Common myeloid progenitor, CD34-positive (primary cell): ENCODE data around the gene PARP16.
"Not testable (repeated sequence)": the region's sequence is repeated elsewhere in the genome, so short reads cannot be mapped to it uniquely, and the experiment has no call there.

Experiments used
- CTCF ChIA-PET: fragments of 350-600 bp; sonication (Branson Sonifier 250); formaldehyde crosslinking; loops from one replicate; lab custom pipeline; 2021; ENCODE audit warnings: antibody characterized with exemption; lab: Charles Lee
- POLR2A ChIA-PET: fragments of 350-600 bp; sonication (Branson Sonifier 250); formaldehyde crosslinking; loops from one replicate; lab custom pipeline; 2021; ENCODE audit warnings: antibody characterized with exemption; lab: Charles Lee
- DNase-seq, 3 donors: peaks; one replicate each; pipeline versions ENCODE4 v3.0.0 to v3.0.0-alpha.2; 2013
- H3K27ac ChIP-seq, 2 experiments: 1 replicate in 1 of 2; 2 replicates in 1 of 2; pipeline ENCODE4 v1.7.0; 2013; ENCODE audit warnings: inconsistent platforms in 2 of 2, low read length in 2 of 2, mild to moderate bottlenecking in 2 of 2, low read depth in 1 of 2, moderate library complexity in 1 of 2; ENCODE audit not compliant: severe bottlenecking in 2 of 2, insufficient read depth in 1 of 2, poor library complexity in 1 of 2
- H3K27me3 ChIP-seq, 5 experiments: replicated peaks in 2 of 5; 1 replicate in 3 of 5; 2 replicates in 2 of 5; pipeline versions ENCODE4 v1.6.1 to v1.7.0; 2013; ENCODE audit warnings: low read length in 4 of 5, mild to moderate bottlenecking in 2 of 5, moderate library complexity in 2 of 5, inconsistent platforms in 1 of 5; ENCODE audit not compliant: insufficient read depth in 5 of 5, control insufficient read depth in 4 of 5
- H3K36me3 ChIP-seq, 4 experiments: 1 replicate in 2 of 4; 2 replicates in 2 of 4; pipeline versions ENCODE4 v1.6.1 to v1.7.0; 2013; ENCODE audit warnings: low read length in 3 of 4, control low read depth in 1 of 4, mild to moderate bottlenecking in 1 of 4; ENCODE audit not compliant: control insufficient read depth in 4 of 4, insufficient read depth in 4 of 4
- H3K4me1 ChIP-seq, 4 experiments: 1 replicate in 3 of 4; 2 replicates in 1 of 4; pipeline versions ENCODE4 v1.6.1 to v1.7.1; 2013; ENCODE audit warnings: low read length in 3 of 4, mild to moderate bottlenecking in 3 of 4, control low read depth in 1 of 4, inconsistent platforms in 1 of 4, moderate library complexity in 1 of 4; ENCODE audit not compliant: control insufficient read depth in 4 of 4, insufficient read depth in 4 of 4; ENCODE audit errors: control extremely low read depth in 1 of 4
- H3K4me3 ChIP-seq, 7 experiments: 1 replicate in 4 of 7; 2 replicates in 3 of 7; pipeline versions ENCODE4 v1.5.1 to v1.7.0; 2013; ENCODE audit warnings: mild to moderate bottlenecking in 7 of 7, low read length in 6 of 7, moderate library complexity in 6 of 7, inconsistent platforms in 2 of 7, low read depth in 2 of 7, control low read depth in 1 of 7; ENCODE audit not compliant: insufficient read depth in 4 of 7, control insufficient read depth in 1 of 7; ENCODE audit errors: extremely low read depth in 1 of 7
- H3K9me3 ChIP-seq, 5 experiments: 1 replicate in 4 of 5; 2 replicates in 1 of 5; pipeline versions ENCODE4 v1.6.1 to v1.7.1; 2013; ENCODE audit warnings: low read length in 4 of 5, mild to moderate bottlenecking in 2 of 5, inconsistent platforms in 1 of 5, low read depth in 1 of 5, moderate library complexity in 1 of 5; ENCODE audit not compliant: control insufficient read depth in 4 of 5, insufficient read depth in 2 of 5; ENCODE audit errors: control extremely low read depth in 1 of 5
- WGBS: methylation state at CpG from one replicate; pipeline ENCODE4 v1.1.5; 2013; ENCODE audit not compliant: insufficient coverage; 5-methylcytosine and 5-hydroxymethylcytosine counted together

Gene PARP16

DNA sequence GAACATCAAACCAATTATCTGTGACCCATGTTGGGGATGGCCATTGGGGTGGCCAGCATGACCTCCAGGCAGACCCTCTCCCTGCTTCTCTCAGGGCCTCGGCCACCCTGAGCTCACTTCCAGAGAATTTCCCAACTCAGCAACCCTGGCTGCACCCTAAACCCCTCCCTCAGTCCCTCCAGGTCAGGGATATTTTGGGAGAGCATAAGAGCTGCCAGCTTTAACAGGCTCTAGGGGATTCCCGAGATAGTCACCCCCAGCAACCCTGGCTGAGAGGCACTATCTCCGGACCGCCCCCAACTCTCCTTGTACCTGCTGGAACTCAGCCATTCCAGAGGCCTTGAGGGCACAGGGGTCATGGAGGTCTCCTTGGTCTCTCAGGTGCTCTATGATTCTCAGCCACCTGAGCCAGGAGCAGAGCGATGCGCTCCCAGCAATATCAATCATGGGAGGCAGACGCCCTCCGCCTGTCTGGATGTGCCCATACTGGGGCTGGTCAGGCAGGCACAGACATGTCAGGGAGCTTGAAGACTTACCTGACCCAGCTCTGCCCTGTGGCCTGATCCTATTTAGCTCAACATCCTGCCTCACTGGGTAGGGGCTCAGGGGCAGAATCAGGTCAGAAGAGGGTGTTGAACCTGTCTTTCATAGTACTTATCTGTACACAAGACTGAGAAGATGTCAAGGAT lies 40.5 kb downstream of the PARP16 start:
- ChIA-PET POLR2A (no interaction called here), CTCF (interaction anchor here (0.5 to 3.8 kb wide), 8 partner anchors 8 to 56 kb away, joined by 3 to 19 read pairs (median 4); partner anchors contain the start of gene CILP)
- no peak overlapping the region for H3K27ac ChIP-seq

DNA sequence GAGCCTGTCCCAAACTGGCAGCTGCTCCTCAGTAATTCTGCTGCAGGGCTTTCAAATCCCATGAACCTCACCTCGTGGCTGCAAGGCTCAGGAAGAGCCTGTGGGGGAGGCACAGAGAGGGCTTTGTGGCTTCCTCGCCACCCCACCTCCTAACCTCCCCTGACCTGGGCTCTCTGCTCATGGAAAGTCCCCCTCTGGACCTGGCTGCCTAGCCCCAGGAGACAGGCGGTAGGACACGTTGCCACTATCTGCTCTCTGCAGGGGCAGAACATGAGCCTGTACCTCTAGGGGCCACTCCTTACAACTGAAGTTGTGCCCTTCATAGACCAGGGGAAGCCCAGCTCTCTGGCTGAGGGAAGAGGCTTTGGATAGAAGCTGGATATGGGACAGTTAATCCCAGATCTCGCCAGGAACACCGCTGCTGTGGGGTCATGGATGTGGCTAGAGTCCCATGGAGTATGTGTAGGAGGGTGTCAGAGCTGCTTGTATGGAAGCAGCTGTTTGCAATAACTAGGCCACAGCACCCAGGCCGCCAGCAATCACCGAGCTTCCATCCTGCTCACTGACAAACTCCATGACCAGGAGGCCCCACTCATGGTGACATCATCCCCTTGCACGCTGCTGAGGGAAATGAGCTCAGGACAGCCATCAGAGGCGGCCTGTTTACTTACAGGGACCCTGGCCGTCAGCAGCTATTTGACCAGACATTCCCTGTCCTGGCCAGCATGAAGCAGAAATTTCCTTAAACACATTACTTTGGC lies 41.4 kb downstream of the PARP16 start:
- DNase-seq, result no peak
- no peaks in the 10 kb centered on the region for H3K27me3 ChIP-seq
- H3K36me3 ChIP-seq, result peaks cover 0 to 6% (median 2%) of the 10 kb centered on the region in 4 experiments
- H3K4me1 ChIP-seq, result peaks cover 0 to 6% (median 4%) of the 10 kb centered on the region in 4 experiments
- H3K4me3 ChIP-seq, result no peak overlapping the region
- CTCF ChIA-PET, result interaction anchor here (0.5 to 3.8 kb wide), 7 partner anchors 8 to 56 kb away, joined by 3 to 19 read pairs (median 3); no protein-coding TSS in a partner anchor
- no peak overlapping the region for H3K27ac ChIP-seq
- no peaks in the 10 kb centered on the region for H3K9me3 ChIP-seq
- 89% methylated on average over 10 of the region's 11 CpGs for whole genome bisulfite sequencing
- POLR2A ChIA-PET, result interaction anchor here (0.5 kb wide), 1 partner anchor 1006 kb away, joined by 4 read pairs; no protein-coding TSS in a partner anchor

More for the DNA sequence above, 40.5 kb downstream of the PARP16 start:
- peaks cover 0 to 6% (median 4%) of the 10 kb centered on the region in 4 experiments for H3K4me1 ChIP-seq
- no peaks in the 10 kb centered on the region for H3K9me3 ChIP-seq
- peaks cover 0 to 6% (median 2%) of the 10 kb centered on the region in 4 experiments for H3K36me3 ChIP-seq
- H3K4me3 ChIP-seq, result no peak overlapping the region
- DNase-seq, result no peak
- no peaks in the 10 kb centered on the region for H3K27me3 ChIP-seq
- WGBS, result 97% methylated on average over 5 of the region's 8 CpGs

DNA sequence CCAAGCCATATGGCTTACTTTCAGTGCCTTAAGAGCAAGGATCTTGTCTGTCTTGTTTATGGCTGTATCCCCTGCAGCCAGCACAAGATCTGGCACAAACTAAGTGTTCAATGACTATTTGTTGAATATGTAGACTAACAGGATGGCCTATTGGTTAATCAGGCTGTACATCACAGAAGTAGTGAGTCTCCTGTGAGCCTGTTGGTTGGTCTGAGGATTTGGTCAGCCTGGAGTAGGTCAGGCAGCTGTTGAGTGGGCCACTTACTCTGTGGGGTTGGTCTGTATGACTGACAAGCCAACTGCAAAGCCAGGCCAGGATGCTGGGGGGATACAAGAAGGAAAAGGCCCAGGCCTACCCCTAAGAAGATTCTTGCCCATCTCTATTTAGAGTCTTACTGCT lies 42.0 kb downstream of the PARP16 start:
- peaks cover 0 to 6% (median 4%) of the 10 kb centered on the region in 4 experiments for H3K4me1 ChIP-seq
- peaks cover 0 to 6% (median 2%) of the 10 kb centered on the region in 4 experiments for H3K36me3 ChIP-seq
- H3K27ac ChIP-seq, result no peak overlapping the region
- no peak overlapping the region for H3K4me3 ChIP-seq
- ChIA-PET CTCF (interaction anchor here (1.1 to 3.8 kb wide), 4 partner anchors 12 to 32 kb away, joined by 3 to 19 read pairs (median 4); no protein-coding TSS in a partner anchor), POLR2A (no interaction called here)
- no peaks in the 10 kb centered on the region for H3K9me3 ChIP-seq
- no peaks in the 10 kb centered on the region for H3K27me3 ChIP-seq
- no peak for DNase-seq

DNA sequence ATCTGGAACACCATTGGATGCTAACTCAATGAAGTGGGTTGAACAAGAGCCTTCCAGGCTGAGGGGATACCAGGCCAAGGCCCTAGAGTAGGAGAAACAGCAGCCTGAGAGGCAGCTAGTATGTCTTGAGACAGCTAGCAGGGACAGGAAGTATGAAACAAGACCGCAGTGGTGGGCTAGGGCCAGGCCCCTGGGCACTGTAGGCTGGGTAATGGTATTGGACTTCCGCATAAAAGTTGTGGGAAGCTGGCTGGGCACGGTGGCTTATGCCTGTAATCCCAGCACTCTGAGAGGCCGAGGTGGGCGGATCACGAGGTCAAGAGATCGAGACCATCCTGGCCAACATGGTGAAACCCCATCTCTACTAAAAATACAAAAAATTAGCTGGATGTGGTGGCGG lies 50.2 kb downstream of the PARP16 start:
- H3K36me3 ChIP-seq, H3K4me3 ChIP-seq, H3K27ac ChIP-seq, DNase-seq, H3K27me3 ChIP-seq, POLR2A ChIA-PET, H3K9me3 ChIP-seq: not testable (repeated sequence)
- 100% methylated on average over 4 of the region's 8 CpGs for WGBS
- CTCF ChIA-PET, result interaction anchor here (2.5 kb wide), 1 partner anchor 35 kb away, joined by 9 read pairs; no protein-coding TSS in a partner anchor
- H3K4me1 ChIP-seq, result peaks cover 0 to 14% (median 7%) of the 10 kb centered on the region in 4 experiments

- H3K4me1 ChIP-seq, result peaks cover 0 to 14% (median 7%) of the 10 kb centered on the region in 4 experiments
- WGBS, result no CpG with 5 or more reads among the region's 5 CpGs
- no peaks in the 10 kb centered on the region for H3K9me3 ChIP-seq
- H3K27ac ChIP-seq, result no peak overlapping the region
- POLR2A ChIA-PET, result no interaction called here
- no peak for DNase-seq
- H3K4me3 ChIP-seq, result no peak overlapping the region
- CTCF ChIA-PET, result interaction anchor here (1.2 kb wide), 1 partner anchor 22 kb away, joined by 6 read pairs; the partner anchor contains the start of gene CILP
- no peaks in the 10 kb centered on the region for H3K36me3 ChIP-seq
- H3K27me3 ChIP-seq, result no peaks in the 10 kb centered on the region
These were observed 53.0 kb downstream of the PARP16 start for GRCh38 chr15:65233696-65234095.

GRCh38 chr15:65232520-65232919 lies 54.2 kb downstream of the PARP16 start:
- POLR2A ChIA-PET, result interaction anchor here (0.6 kb wide), 1 partner anchor 176 kb away, joined by 5 read pairs; no protein-coding TSS in a partner anchor
- Histone ChIP-seq H3K36me3 (no peaks in the 10 kb centered on the region), H3K4me1 (peaks cover 0 to 7% (median 4%) of the 10 kb centered on the region in 4 experiments), H3K27me3 (no peaks in the 10 kb centered on the region), H3K9me3 (no peaks in the 10 kb centered on the region), H3K27ac (no peak overlapping the region), H3K4me3 (no peak overlapping the region)
- no CpG with 5 or more reads among the region's 3 CpGs for WGBS
- no peak for DNase-seq
- CTCF ChIA-PET, result interaction anchor here (0.5 kb wide), 1 partner anchor 35 kb away, joined by 3 read pairs; no protein-coding TSS in a partner anchor
